ENCODE data around the gene HERC3.

DNA sequence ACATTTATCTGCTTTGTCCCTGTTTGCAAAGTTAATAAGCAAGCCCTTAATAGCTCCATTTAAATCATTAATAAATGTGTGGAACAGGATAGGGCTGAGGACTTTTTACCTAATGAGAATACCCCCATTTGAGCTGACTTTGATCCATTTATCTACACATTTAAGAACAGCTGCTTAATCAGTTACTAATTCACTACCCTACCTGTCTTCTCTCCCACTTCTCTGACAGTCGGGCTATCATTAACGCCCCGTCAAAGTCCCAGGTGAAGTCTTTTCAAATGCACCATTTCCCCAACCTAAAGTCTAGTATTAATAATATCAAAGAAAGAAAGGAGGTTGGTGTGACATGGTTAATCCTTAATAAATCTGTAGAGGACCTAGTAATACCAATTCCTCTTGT is 162.5 kb downstream of the HERC3 start:
- no peak for TF ChIP-seq POLR2A (IDR thresholded peaks at IDR 0.05)
- TF ChIP-seq, protein P1, sequence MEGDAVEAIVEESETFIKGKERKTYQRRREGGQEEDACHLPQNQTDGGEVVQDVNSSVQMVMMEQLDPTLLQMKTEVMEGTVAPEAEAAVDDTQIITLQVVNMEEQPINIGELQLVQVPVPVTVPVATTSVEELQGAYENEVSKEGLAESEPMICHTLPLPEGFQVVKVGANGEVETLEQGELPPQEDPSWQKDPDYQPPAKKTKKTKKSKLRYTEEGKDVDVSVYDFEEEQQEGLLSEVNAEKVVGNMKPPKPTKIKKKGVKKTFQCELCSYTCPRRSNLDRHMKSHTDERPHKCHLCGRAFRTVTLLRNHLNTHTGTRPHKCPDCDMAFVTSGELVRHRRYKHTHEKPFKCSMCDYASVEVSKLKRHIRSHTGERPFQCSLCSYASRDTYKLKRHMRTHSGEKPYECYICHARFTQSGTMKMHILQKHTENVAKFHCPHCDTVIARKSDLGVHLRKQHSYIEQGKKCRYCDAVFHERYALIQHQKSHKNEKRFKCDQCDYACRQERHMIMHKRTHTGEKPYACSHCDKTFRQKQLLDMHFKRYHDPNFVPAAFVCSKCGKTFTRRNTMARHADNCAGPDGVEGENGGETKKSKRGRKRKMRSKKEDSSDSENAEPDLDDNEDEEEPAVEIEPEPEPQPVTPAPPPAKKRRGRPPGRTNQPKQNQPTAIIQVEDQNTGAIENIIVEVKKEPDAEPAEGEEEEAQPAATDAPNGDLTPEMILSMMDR (IDR thresholded peaks at IDR 0.05) = no peak
